Panc1 (cell line): ENCODE measurements around the gene HIGD2B.
"Not testable (repeated sequence)": the region's sequence is repeated elsewhere in the genome, so short reads cannot be mapped to it uniquely, and the experiment has no call there.

Experiments used
- CTCF ChIP-seq: fragments of 450-650 bp; IDR thresholded peaks from 2 replicates; pipeline ENCODE4 v1.5.1; 2017; ENCODE audit warnings: mild to moderate bottlenecking
- POLR2AphosphoS5 ChIP-seq: IDR thresholded peaks from 2 replicates; pipeline ENCODE4 v1.6.1; 2012; ENCODE audit warnings: mild to moderate bottlenecking, low read depth, low read length, moderate library complexity
- REST ChIP-seq, 2 experiments: IDR thresholded peaks; 2 replicates each; pipeline ENCODE4 v1.6.1; 2011 to 2012; ENCODE audit warnings: low read depth in 2 of 2, control low read depth in 1 of 2, low read length in 1 of 2, mild to moderate bottlenecking in 1 of 2, moderate library complexity in 1 of 2; ENCODE audit not compliant: insufficient read depth in 1 of 2
- SIN3A ChIP-seq: IDR thresholded peaks from 2 replicates; pipeline ENCODE4 v1.6.1; 2012; ENCODE audit warnings: low read depth, mild to moderate bottlenecking, low read length, moderate library complexity, borderline replicate concordance; ENCODE audit not compliant: insufficient read depth
- TCF7L2 ChIP-seq: IDR thresholded peaks from 2 replicates; pipeline ENCODE4 v1.6.1; 2011; ENCODE audit warnings: mild to moderate bottlenecking, low read depth, low read length, inconsistent platforms

DNA sequence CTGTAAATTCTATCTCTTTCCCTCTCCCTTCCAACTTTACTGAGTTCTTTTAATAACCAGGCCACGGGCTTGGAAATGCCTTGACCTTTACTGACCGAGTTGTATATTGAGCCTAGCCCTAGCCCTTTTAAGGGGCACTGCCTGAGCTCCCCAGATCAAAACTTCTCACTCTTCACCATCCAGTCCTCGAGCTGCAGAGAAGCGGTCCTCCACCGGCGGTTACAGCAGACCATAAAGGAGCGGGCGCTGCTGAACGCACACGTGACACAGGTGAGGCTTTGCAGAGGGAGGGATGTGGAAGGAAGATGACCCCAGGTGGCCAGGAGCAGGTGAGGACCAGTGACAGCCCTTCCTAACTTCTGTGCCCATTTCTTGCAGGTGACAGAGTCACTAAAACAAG, 24.9 kb downstream of the HIGD2B start:
- not testable (repeated sequence) for TF ChIP-seq CTCF; SIN3A; POLR2AphosphoS5; REST (IDR thresholded peaks at IDR 0.05; ENCODE audit: insufficient read depth in 1 of 2, low read depth in 2 of 2, low read length in 1 of 2); TCF7L2
